Heart right ventricle (tissue), 16 donors: ENCODE results near the gene LASP1NB.

Experiments used
- ATAC-seq, 8 donors: fragments of 200-7000 bp; cut with Tn5 transposase; one replicate each; pipeline ENCODE4 v1.9.1; 2020; ENCODE audit warnings: mild to moderate bottlenecking in 8 of 8, moderate library complexity in 8 of 8, moderate number of reproducible peaks in 1 of 8
- DNase-seq, 2 donors: peaks; one replicate each; pipeline ENCODE4 v3.0.0-alpha.2; 2020
- H3K27ac ChIP-seq, 10 donors: fragments of 200-600 bp; sonication (generic) in 2 of 10; one replicate each; pipeline versions ENCODE4 v1.5.0 to v1.8.0; 2020 to 2022; ENCODE audit warnings: mild to moderate bottlenecking in 3 of 10
- H3K27me3 ChIP-seq, 7 donors: fragments of 200-600 bp; one replicate each; pipeline ENCODE4 v1.8.0; 2021 to 2022; ENCODE audit warnings: mild to moderate bottlenecking in 2 of 7
- H3K36me3 ChIP-seq, 9 donors: fragments of 200-600 bp; sonication (generic) in 1 of 9; one replicate each; pipeline versions ENCODE4 v1.5.0 to v1.8.0; 2020 to 2022; ENCODE audit warnings: mild to moderate bottlenecking in 2 of 9
- H3K4me1 ChIP-seq, 9 donors: fragments of 200-600 bp; sonication (generic) in 1 of 9; one replicate each; pipeline versions ENCODE4 v1.5.0 to v1.8.0; 2020 to 2022; ENCODE audit warnings: mild to moderate bottlenecking in 4 of 9
- H3K4me3 ChIP-seq, 10 donors: fragments of 200-600 bp; sonication (generic) in 2 of 10; one replicate each; pipeline versions ENCODE4 v1.5.0 to v1.8.0; 2020 to 2022; ENCODE audit warnings: mild to moderate bottlenecking in 7 of 10, moderate library complexity in 2 of 10
- H3K9me3 ChIP-seq, 11 donors: fragments of 200-600 bp in 10 of 11; sonication (generic) in 2 of 11; one replicate each; pipeline versions ENCODE4 v1.5.0 to v1.8.0; 2013 to 2022; ENCODE audit warnings: mild to moderate bottlenecking in 2 of 11, control low read depth in 1 of 11, moderate library complexity in 1 of 11
- WGBS, 2 donors: extraction: QIAGEN DNeasy Blood & Tissue Kit; methylation state at CpG; one replicate each; pipeline ENCODE4 v1.1.7; 2013; ENCODE audit warnings: inconsistent platforms in 1 of 2; 5-methylcytosine and 5-hydroxymethylcytosine counted together
- intact Hi-C, 10 donors: fragments of 100-400 bp; cut with DNase I; formaldehyde crosslinking; loops; one replicate each; pipeline versions ENCODE4 v1.11.1 to v1.14.2; 2022
- TF ChIP-seq, protein P1 (sequence below), 9 donors: fragments of 200-600 bp; sonication (generic) in 2 of 9; IDR thresholded peaks; one replicate each; pipeline versions ENCODE4 v1.5.0 to v1.8.0; 2021 to 2022; ENCODE audit warnings: antibody characterized with exemption in 9 of 9, mild to moderate bottlenecking in 5 of 9, moderate library complexity in 1 of 9
- donor health status: Arrhythmogenic right ventricular cardiomyopathy.
- donor health status: ischemic (EF 13 %, LVEDD 7.1; RV severe dilation, severe dysfunction).
- donor health status: healthy with polysubstance abuse.
- donor health status: DM: no; HTN: yes; CAD: no.
- donor health status: DM: no; HTN: no; CAD: no.
- donor health status: ischemic (EF 25% LVEDD 6.9; RV normal size, moderate dysfunction).
- donor health status: ischemic (EF 25% LVEDD 5.7; RV mildly dilated, moderate dysfunction).
- donor health status: healthy.
- donor health status: DM: yes; HTN: yes; CAD: no.
- donor health status: Ischemic cardiomyopathy.
- donor health status: ischemic (EF 35%, LVEDD 5.7; RV mildly dilated, moderate dysfunction).
- donor health status: nonischemic (EF 11% LVEDD 7.7; RV severe dilation, severe dysfunction).
- donor health status: DM: yes; HTN: yes; CAD: no.
- donor health status: PGD.
- donor health status: ischemic (EF 29% LVEDD 5.4; RV normal size, mild dysfunction).
- donor health status: nonischemic (EF 23%, LVEDD 6.1; RV moderate dilation, normal function).

The LASP1NB gene

GRCh38 chr17:38920374-38921291, 4.8 kb upstream of the LASP1NB start:
- TF ChIP-seq, protein P1, sequence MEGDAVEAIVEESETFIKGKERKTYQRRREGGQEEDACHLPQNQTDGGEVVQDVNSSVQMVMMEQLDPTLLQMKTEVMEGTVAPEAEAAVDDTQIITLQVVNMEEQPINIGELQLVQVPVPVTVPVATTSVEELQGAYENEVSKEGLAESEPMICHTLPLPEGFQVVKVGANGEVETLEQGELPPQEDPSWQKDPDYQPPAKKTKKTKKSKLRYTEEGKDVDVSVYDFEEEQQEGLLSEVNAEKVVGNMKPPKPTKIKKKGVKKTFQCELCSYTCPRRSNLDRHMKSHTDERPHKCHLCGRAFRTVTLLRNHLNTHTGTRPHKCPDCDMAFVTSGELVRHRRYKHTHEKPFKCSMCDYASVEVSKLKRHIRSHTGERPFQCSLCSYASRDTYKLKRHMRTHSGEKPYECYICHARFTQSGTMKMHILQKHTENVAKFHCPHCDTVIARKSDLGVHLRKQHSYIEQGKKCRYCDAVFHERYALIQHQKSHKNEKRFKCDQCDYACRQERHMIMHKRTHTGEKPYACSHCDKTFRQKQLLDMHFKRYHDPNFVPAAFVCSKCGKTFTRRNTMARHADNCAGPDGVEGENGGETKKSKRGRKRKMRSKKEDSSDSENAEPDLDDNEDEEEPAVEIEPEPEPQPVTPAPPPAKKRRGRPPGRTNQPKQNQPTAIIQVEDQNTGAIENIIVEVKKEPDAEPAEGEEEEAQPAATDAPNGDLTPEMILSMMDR (IDR thresholded peaks at IDR 0.05) = no peak
- no peaks in the 10 kb centered on the region for H3K9me3 ChIP-seq
- H3K27me3 ChIP-seq = no peaks in the 10 kb centered on the region
- H3K4me1 ChIP-seq = peaks cover 9 to 68% (median 42%) of the 10 kb centered on the region in 9 donors
- WGBS, 2 donors = 49 to 64% methylated on average over 9 of the region's 9 CpGs
- H3K4me3 ChIP-seq = no peak overlapping the region
- peak overlapping the region; percentile 15 to 78 (median 57) for H3K27ac ChIP-seq
- intact Hi-C loops = loop anchor here in 1 of 10 donors (5.0 kb wide), 1 partner anchor 53 kb away; no protein-coding TSS in a partner anchor
- peak; percentile 18 to 56 (median 36) for ATAC-seq
- DNase-seq = no peak
- peaks cover 0 to 57% (median 33%) of the 10 kb centered on the region in 9 donors for H3K36me3 ChIP-seq

DNA sequence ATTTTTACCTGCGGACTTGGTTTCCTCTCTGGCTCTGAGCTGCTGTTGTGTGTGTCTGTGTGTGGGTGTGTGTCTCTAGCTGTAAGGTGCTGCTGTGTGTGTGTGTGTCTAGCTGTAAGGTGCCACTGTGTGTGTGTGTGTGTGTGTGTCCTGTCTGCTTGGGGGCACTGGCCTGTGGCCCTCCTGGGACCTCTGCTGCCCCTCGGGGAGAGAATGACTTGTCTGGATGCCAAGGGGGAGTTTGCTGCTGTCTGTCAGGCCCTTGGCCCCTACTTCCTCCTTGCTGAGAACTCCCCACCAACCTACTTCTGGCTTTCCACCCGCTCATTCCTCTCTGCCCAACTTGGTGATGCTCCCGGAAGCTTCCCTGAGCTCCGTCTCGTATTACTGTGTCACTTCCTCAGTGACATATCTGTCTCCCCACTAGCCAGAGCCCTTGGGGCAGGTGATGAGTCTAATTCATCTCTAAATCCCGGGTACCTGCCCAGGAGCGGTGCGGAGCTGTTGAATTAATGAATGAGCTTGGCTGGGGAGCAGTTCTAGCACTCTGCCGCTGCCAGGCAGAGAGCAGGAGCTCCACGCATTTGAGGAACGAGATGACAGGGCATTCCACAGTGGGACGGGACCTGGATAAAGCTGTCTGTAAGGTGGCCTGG, 3.5 kb upstream of the LASP1NB start:
- ATAC-seq = peak in 1 of 8 donors; percentile 3

DNA sequence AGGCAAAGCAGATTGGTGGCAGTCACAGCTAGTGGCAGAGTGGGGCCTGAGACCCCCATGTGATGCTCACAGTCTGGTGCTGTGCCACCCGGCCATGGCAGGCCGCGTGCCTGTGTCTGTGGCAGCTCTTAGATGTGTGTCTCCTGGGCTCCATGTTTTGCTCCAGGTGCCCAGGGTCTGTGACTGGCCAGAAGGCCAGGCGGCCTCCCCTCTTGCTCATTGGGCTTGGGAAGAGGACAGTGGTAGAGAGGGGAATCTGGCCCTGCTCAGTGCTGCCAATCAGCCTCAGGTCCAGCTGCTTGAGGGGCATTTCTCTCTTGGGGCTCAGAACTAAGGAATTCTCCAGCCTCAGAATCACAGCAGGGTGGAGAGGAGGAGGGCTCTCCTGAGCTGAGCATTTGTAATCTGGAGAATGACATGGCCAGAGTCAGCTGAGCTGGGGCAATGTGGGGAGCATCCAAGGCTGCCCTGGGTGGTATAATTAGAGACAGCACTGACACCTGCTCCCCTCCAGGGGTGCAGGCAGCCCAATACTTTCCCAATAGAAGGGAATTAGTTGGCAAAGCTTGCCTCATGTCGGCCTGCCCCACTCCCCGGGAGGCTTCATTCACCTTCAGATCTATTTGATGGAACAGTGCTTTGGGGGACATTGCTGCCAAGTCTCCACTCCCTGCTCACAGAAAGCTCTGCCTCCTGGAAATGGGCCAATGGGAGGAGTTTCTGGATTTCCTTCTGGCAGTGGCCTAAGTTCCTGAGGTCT, 2.7 kb upstream of the LASP1NB start:
- TF ChIP-seq, protein P1 (IDR thresholded peaks at IDR 0.05) = peak in 3 of 9 donors; percentile 8 to 24 (median 17)
- H3K4me3 ChIP-seq = no peak overlapping the region
- ATAC-seq = peak; percentile 36 to 67 (median 55)
- H3K9me3 ChIP-seq = no peaks in the 10 kb centered on the region
- H3K4me1 ChIP-seq = peaks cover 13 to 77% (median 54%) of the 10 kb centered on the region in 9 donors
- intact Hi-C loops = loop anchor here in 2 of 10 donors (2.0 to 5.0 kb wide), 2 partner anchors 42 to 55 kb away; no protein-coding TSS in a partner anchor
- peaks cover 0 to 36% (median 21%) of the 10 kb centered on the region in 9 donors for H3K36me3 ChIP-seq
- H3K27ac ChIP-seq = peak overlapping the region; percentile 1 to 78 (median 50)
- H3K27me3 ChIP-seq = no peaks in the 10 kb centered on the region
- WGBS, 2 donors = 48 to 59% methylated on average over 6 of the region's 6 CpGs
- peak; percentile 34 to 91 for DNase-seq

More for the DNA sequence above, 3.5 kb upstream of the LASP1NB start:
- TF ChIP-seq, protein P1 (IDR thresholded peaks at IDR 0.05) = no peak
- Histone ChIP-seq H3K9me3 (no peaks in the 10 kb centered on the region), H3K27ac (peak overlapping the region in 8 of 10 donors; percentile 46 to 78 (median 61)), H3K36me3 (peaks cover 0 to 45% (median 28%) of the 10 kb centered on the region in 9 donors), H3K4me3 (no peak overlapping the region), H3K27me3 (no peaks in the 10 kb centered on the region), H3K4me1 (peaks cover 13 to 77% (median 51%) of the 10 kb centered on the region in 9 donors)
- no peak for DNase-seq
- WGBS, 2 donors = 69 to 74% methylated on average over 13 of the region's 13 CpGs
- intact Hi-C loops = loop anchor here in 2 of 10 donors (2.0 to 5.0 kb wide), 2 partner anchors 41 to 55 kb away; no protein-coding TSS in a partner anchor
